ENCODE data around the gene PCBP4.

Gene PCBP4

GRCh38 chr3:51967384-51968169 lies at the start of gene PCBP4:
Gene PCBP4 (minus strand): TSS chr3:51967454. CDS start chr3:51961240, 6,214 bp downstream.
- peak; percentile 63 for DNase-seq

GRCh38 chr3:52015438-52016228 lies 48.4 kb upstream of the PCBP4 start:
- no peak for DNase-seq

- DNase-seq = peak; percentile 4
Measured at GRCh38 chr3:52014613-52015012, 47.4 kb upstream of the PCBP4 start.

- DNase-seq = no peak
Measured at GRCh38 chr3:52013802-52014598, 46.7 kb upstream of the PCBP4 start.

GRCh38 chr3:52012699-52013098 lies 45.4 kb upstream of the PCBP4 start:
- DNase-seq = no peak

GRCh38 chr3:52010431-52010830 lies 43.2 kb upstream of the PCBP4 start:
- DNase-seq = no peak

GRCh38 chr3:52007291-52007690 lies 40.0 kb upstream of the PCBP4 start:
- DNase-seq = no peak

GRCh38 chr3:52006820-52007133 lies 39.5 kb upstream of the PCBP4 start:
- no peak for DNase-seq

- DNase-seq = no peak
Measured at GRCh38 chr3:52006017-52006819, 39.0 kb upstream of the PCBP4 start.

- DNase-seq = no peak
Measured at GRCh38 chr3:52005571-52005986, 38.3 kb upstream of the PCBP4 start.

GRCh38 chr3:52004906-52005395 lies 37.7 kb upstream of the PCBP4 start:
- no peak for DNase-seq

- DNase-seq = no peak
Measured at GRCh38 chr3:52004163-52004787, 37.0 kb upstream of the PCBP4 start.

GRCh38 chr3:52002748-52003147 lies 35.5 kb upstream of the PCBP4 start:
- no peak for DNase-seq

- peak; percentile 62 for DNase-seq
Measured at GRCh38 chr3:52001443-52001974, 34.3 kb upstream of the PCBP4 start.

GRCh38 chr3:51999846-52000245 lies 32.6 kb upstream of the PCBP4 start:
- DNase-seq = no peak

- no peak for DNase-seq
Measured at GRCh38 chr3:51998774-51999173, 31.5 kb upstream of the PCBP4 start.

GRCh38 chr3:51997935-51998596 lies 30.8 kb upstream of the PCBP4 start:
- DNase-seq = peak; percentile 65

- no peak for DNase-seq
Measured at GRCh38 chr3:51997172-51997571, 29.9 kb upstream of the PCBP4 start.

GRCh38 chr3:51995346-51996163 lies 28.3 kb upstream of the PCBP4 start, which contains the start of gene RPL29:
Gene RPL29 (minus strand): TSS chr3:51995895. CDS start chr3:51995461, 434 bp downstream.
- peak; percentile 88 for DNase-seq

- DNase-seq = no peak
Measured at GRCh38 chr3:51994530-51994929, 27.3 kb upstream of the PCBP4 start.
